Measurements from ENCODE around the gene DIP2A.

DNA sequence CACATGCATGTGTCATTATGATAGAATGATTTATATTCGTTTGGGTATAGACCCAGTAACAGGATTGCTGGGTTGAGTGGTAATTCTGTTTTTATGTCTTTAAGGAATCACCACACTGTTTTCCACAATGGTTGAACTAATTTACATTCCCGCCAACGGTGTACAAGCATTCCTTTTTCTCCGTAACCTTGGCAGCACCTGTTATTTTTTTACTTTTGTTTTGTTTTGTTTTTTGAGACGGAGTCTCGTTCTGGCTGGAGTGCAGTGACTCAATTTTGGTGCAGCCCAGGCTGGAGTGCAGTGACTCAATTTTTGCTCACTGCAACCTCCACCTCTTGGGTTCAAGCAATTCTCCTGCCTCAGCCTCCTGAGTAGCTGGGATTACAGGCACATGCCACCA, 154.7 kb downstream of the DIP2A start:
- TF ChIP-seq, protein P1, sequence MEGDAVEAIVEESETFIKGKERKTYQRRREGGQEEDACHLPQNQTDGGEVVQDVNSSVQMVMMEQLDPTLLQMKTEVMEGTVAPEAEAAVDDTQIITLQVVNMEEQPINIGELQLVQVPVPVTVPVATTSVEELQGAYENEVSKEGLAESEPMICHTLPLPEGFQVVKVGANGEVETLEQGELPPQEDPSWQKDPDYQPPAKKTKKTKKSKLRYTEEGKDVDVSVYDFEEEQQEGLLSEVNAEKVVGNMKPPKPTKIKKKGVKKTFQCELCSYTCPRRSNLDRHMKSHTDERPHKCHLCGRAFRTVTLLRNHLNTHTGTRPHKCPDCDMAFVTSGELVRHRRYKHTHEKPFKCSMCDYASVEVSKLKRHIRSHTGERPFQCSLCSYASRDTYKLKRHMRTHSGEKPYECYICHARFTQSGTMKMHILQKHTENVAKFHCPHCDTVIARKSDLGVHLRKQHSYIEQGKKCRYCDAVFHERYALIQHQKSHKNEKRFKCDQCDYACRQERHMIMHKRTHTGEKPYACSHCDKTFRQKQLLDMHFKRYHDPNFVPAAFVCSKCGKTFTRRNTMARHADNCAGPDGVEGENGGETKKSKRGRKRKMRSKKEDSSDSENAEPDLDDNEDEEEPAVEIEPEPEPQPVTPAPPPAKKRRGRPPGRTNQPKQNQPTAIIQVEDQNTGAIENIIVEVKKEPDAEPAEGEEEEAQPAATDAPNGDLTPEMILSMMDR (conservative IDR thresholded peaks at IDR 0.05) = no peak
- no peak for TF ChIP-seq EZH2 (IDR thresholded peaks at IDR 0.05; ENCODE audit: low read depth)
